ENCODE data around the gene PSMG2.

The PSMG2 gene

DNA sequence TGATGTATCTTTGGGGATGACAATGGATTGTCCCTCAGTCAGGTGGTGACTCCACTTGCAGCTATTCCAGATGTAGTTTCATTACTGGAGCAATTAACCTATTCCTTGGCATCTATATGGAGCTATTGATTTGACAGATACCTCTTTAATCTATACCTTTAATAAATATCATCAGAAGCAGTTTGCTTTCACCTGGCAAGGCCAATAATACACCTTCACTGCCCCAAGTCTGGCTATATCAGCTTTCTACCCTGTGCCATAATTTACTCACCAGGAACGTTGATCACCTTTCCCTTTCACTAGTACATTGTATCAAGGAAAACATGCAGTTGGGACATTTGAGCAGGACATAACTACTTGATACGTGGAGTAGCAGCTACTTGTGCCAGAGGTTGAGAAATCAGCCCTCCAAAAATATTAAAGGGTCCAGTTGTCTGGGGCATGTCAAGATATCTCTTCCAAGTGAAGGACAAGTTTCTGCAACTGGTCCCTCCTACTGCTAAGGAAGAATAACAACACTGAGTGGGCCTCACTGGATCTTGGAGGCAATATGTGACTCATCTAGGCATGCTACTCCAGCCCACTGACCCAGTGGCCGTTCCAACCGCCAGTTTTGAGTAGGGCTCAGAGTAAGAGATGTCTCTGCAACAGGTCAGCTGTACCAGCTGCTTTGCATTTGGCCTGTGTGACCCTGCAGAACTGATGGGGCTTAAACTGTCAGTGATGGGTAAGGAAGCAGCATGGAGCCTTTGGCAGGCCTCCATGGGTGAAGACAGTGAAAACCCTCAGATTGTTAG, 67.0 kb downstream of the PSMG2 start:
- H3K27me3 ChIP-seq (ENCODE audit: control insufficient read depth, insufficient read depth, low read length) = no peaks in the 10 kb centered on the region
- no peak overlapping the region for H3K4me3 ChIP-seq (ENCODE audit: low read depth, low read length)
- H3K9ac ChIP-seq = no peak overlapping the region
- TF ChIP-seq, protein P1, sequence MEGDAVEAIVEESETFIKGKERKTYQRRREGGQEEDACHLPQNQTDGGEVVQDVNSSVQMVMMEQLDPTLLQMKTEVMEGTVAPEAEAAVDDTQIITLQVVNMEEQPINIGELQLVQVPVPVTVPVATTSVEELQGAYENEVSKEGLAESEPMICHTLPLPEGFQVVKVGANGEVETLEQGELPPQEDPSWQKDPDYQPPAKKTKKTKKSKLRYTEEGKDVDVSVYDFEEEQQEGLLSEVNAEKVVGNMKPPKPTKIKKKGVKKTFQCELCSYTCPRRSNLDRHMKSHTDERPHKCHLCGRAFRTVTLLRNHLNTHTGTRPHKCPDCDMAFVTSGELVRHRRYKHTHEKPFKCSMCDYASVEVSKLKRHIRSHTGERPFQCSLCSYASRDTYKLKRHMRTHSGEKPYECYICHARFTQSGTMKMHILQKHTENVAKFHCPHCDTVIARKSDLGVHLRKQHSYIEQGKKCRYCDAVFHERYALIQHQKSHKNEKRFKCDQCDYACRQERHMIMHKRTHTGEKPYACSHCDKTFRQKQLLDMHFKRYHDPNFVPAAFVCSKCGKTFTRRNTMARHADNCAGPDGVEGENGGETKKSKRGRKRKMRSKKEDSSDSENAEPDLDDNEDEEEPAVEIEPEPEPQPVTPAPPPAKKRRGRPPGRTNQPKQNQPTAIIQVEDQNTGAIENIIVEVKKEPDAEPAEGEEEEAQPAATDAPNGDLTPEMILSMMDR (IDR thresholded peaks at IDR 0.05) = no peak
- H3K4me1 ChIP-seq = no peaks in the 10 kb centered on the region
- H3K79me2 ChIP-seq = no peaks in the 10 kb centered on the region
- no peak overlapping the region for H2AFZ ChIP-seq
- no peak overlapping the region for H3K27ac ChIP-seq
- no peak overlapping the region for H3K4me2 ChIP-seq (ENCODE audit: low read length)
- H3K9me3 ChIP-seq (ENCODE audit: control insufficient read depth, low read length) = no peaks in the 10 kb centered on the region
- H3K36me3 ChIP-seq (ENCODE audit: control insufficient read depth, insufficient read depth, low read length) = no peaks in the 10 kb centered on the region

DNA sequence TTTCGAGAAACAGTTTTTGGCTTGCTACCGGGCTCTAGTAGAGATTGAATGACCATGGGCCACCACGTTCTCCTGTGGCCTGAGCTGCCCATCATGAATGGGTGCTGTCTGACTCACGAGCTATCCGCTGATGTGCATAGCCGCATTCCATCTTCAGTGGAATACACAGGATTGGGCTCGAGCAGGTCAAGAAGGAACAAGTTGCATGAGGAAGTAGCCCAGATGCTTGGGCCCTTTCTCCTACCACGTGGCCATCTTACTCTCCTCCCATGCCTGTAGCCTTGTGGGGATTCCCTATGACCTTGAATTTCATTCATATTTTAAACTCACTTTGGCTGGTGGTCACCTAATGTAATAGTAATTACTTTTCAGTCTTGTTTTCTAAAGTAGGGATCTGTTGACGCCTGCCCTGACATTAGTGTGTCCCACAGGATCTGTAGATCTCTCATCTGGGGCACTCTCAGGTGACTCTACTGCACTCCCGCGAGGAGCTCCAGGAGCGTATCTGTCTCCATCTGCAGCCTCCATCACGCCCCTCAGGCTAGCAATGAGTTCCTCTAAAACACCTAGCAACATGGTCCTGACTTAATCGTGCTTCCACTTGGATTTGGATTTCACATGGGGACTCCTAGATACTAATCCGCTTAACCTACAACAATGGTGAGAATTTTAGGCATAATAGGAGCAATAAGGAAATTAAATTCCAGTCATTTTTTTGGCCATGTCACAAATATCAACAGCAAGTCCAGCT, 67.8 kb downstream of the PSMG2 start:
- no peak overlapping the region for H3K27ac ChIP-seq
- no peak overlapping the region for H3K9ac ChIP-seq
- H2AFZ ChIP-seq = no peak overlapping the region
- no peaks in the 10 kb centered on the region for H3K36me3 ChIP-seq (ENCODE audit: control insufficient read depth, insufficient read depth, low read length)
- H3K4me1 ChIP-seq = no peaks in the 10 kb centered on the region
- no peaks in the 10 kb centered on the region for H3K27me3 ChIP-seq (ENCODE audit: control insufficient read depth, insufficient read depth, low read length)
- no peak overlapping the region for H3K4me3 ChIP-seq (ENCODE audit: low read depth, low read length)
- TF ChIP-seq, protein P1 (IDR thresholded peaks at IDR 0.05) = no peak
- H3K79me2 ChIP-seq = no peaks in the 10 kb centered on the region
- H3K4me2 ChIP-seq (ENCODE audit: low read length) = no peak overlapping the region
- no peaks in the 10 kb centered on the region for H3K9me3 ChIP-seq (ENCODE audit: control insufficient read depth, low read length)

DNA sequence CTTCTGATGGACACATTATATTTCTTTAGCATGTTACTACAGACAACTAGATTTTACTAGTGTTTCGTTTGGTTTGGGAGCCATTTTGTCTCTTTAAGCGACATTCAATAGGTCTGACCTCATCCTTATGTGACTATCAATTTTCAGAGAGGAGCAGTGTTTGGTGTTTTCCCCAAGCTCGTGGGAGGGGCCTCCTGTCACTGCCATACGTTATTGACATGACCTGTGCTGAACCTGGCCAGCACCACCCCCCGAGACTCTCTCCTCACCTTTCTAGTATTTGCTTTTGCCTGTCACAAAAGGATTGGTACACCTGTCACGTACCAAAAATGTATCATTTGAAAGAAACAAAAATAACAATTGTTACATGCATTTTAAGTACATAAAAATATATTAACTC, 69.3 kb downstream of the PSMG2 start:
- Histone ChIP-seq H3K9ac (no peak overlapping the region), H3K79me2 (no peaks in the 10 kb centered on the region), H3K4me2 (ENCODE audit: low read length) (no peak overlapping the region), H2AFZ (no peak overlapping the region), H3K9me3 (ENCODE audit: control insufficient read depth, low read length) (no peaks in the 10 kb centered on the region), H3K27me3 (ENCODE audit: control insufficient read depth, insufficient read depth, low read length) (no peaks in the 10 kb centered on the region), H3K4me3 (ENCODE audit: low read depth, low read length) (no peak overlapping the region), H3K27ac (no peak overlapping the region), H3K4me1 (no peaks in the 10 kb centered on the region), H3K36me3 (ENCODE audit: control insufficient read depth, insufficient read depth, low read length) (no peaks in the 10 kb centered on the region)
- TF ChIP-seq, protein P1 (IDR thresholded peaks at IDR 0.05) = no peak

DNA sequence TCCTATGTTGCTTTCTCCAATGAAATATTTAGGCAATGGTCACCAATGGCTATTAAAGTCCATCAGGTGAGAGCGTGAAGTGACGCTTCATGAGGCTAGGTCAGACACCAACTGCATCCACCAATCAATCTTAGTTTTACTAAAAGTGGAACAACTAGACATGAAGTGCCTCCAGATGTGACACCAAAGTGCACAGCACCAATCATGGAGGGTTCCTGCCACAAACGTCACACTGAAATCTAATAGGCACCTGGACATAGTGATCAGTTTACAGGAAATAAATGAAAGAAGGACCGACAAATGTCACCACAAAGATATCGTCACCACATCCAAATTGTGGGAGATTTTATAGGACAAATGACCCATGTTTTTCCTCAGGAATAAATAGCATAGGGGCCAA, 70.5 kb downstream of the PSMG2 start:
- Histone ChIP-seq H2AFZ (no peak overlapping the region), H3K27me3 (ENCODE audit: control insufficient read depth, insufficient read depth, low read length) (no peaks in the 10 kb centered on the region), H3K27ac (no peak overlapping the region), H3K4me2 (ENCODE audit: low read length) (no peak overlapping the region), H3K36me3 (ENCODE audit: control insufficient read depth, insufficient read depth, low read length) (no peaks in the 10 kb centered on the region), H3K4me3 (ENCODE audit: low read depth, low read length) (no peak overlapping the region), H3K9ac (no peak overlapping the region), H3K9me3 (ENCODE audit: control insufficient read depth, low read length) (no peaks in the 10 kb centered on the region), H3K4me1 (no peaks in the 10 kb centered on the region), H3K79me2 (no peaks in the 10 kb centered on the region)
- TF ChIP-seq, protein P1 (IDR thresholded peaks at IDR 0.05) = no peak
